K562 (cell line): ENCODE data around the gene DBT.

Source experiments
- ARID2 ChIP-seq: fragments of 450-650 bp; IDR thresholded peaks from 2 replicates; pipeline ENCODE4 v1.6.1; 2017; ENCODE audit warnings: antibody characterized with exemption, mild to moderate bottlenecking
- ATF2 ChIP-seq: sonication (generic); formaldehyde crosslinking; IDR thresholded peaks from 2 replicates; pipeline ENCODE4 v1.8.1; 2022; ENCODE audit warnings: missing genetic modification reagents
- CHD2 ChIP-seq: IDR thresholded peaks from 2 replicates; pipeline ENCODE4 v1.6.1; 2011; ENCODE audit warnings: low read depth, low read length
- ELK3 ChIP-seq: fragments of 450-650 bp; formaldehyde crosslinking; IDR thresholded peaks from 2 replicates; pipeline ENCODE4 v1.4.0; 2020; ENCODE audit warnings: mild to moderate bottlenecking
- ETV5 ChIP-seq: sonication (generic); formaldehyde crosslinking; IDR thresholded peaks from 2 replicates; pipeline ENCODE4 v1.4.0; 2020; ENCODE audit warnings: low read depth, mild to moderate bottlenecking, missing genetic modification reagents
- EZH2 ChIP-seq: IDR thresholded peaks from 2 replicates; pipeline ENCODE4 v1.6.1; 2012; ENCODE audit warnings: low read depth, mild to moderate bottlenecking, inconsistent platforms, low read length, borderline replicate concordance
- POLR2A ChIP-seq: fragments of 450-650 bp; conservative IDR thresholded peaks from 2 replicates; pipeline ENCODE4 v1.6.1; 2016
- RBBP5 ChIP-seq: fragments of 200-600 bp; sonication (generic); IDR thresholded peaks from 2 replicates; pipeline ENCODE4 v1.6.1; 2012; ENCODE audit warnings: borderline replicate concordance, mild to moderate bottlenecking, low read length, control low read depth, inconsistent platforms; ENCODE audit not compliant: insufficient read depth, poor library complexity, severe bottlenecking
- REST ChIP-seq, 2 experiments: fragments of 450-650 bp; formaldehyde crosslinking in 1 of 2; IDR thresholded peaks; 2 replicates each; pipeline versions ENCODE4 v1.4.0 to v1.6.1; 2014 to 2020; ENCODE audit warnings: mild to moderate bottlenecking in 2 of 2, borderline replicate concordance in 1 of 2, low read depth in 1 of 2
- RNF219 ChIP-seq: fragments of 250-450 bp; sonication (Bioruptor Pico); IDR thresholded peaks from 2 replicates; pipeline ENCODE4 v1.5.0; 2022; ENCODE audit warnings: mild to moderate bottlenecking
- STAT6 ChIP-seq: sonication (generic); formaldehyde crosslinking; IDR thresholded peaks from 2 replicates; pipeline ENCODE4 v1.8.1; 2023; ENCODE audit warnings: mild to moderate bottlenecking, missing genetic modification reagents
- TCF7L2 ChIP-seq: fragments of 150-350 bp; IDR thresholded peaks from 2 replicates; pipeline ENCODE4 v1.6.1; 2016; ENCODE audit warnings: low read depth, mild to moderate bottlenecking, low read length, moderate library complexity
- ZNF121 ChIP-seq: sonication (generic); formaldehyde crosslinking; conservative IDR thresholded peaks from 2 replicates; pipeline ENCODE4 v1.8.0; 2022; ENCODE audit warnings: missing genetic modification reagents

GRCh38 chr1:100188617-100189016, 61.0 kb downstream of the DBT start:
- TF ChIP-seq ARID2, result no peak
- TF ChIP-seq EZH2, result no peak
- TF ChIP-seq REST (IDR thresholded peaks at IDR 0.05; ENCODE audit: borderline replicate concordance), result no peak
- no peak for TF ChIP-seq REST (CRISPR knock-in tag; IDR thresholded peaks at IDR 0.05; ENCODE audit: low read depth)
- TF ChIP-seq CHD2, result no peak
- no peak for TF ChIP-seq ELK3 (CRISPR knock-in tag)
- TF ChIP-seq ETV5 (CRISPR knock-in tag), result no peak
- TF ChIP-seq RBBP5, result no peak
- no peak for TF ChIP-seq POLR2A
- TF ChIP-seq RNF219 (CRISPR knock-in tag), result no peak
- no peak for TF ChIP-seq ATF2 (CRISPR knock-in tag)
- no peak for TF ChIP-seq STAT6 (CRISPR knock-in tag)
- TF ChIP-seq TCF7L2, result no peak
- no peak for TF ChIP-seq ZNF121 (CRISPR knock-in tag)
